NCI-H1092 treated with DMSO at 0.1 percent for 48 hours (cell line): Measurements from ENCODE around the gene POLR3C.

Experiments
- DNase-seq: peaks from one replicate; lab custom pipeline; 2025; lab: John Stamatoyannopoulos, UW

The POLR3C gene

GRCh38 chr1:145871994-145872924, 48.3 kb downstream of the POLR3C start:
- no peak for DNase-seq

- DNase-seq: no peak
Observed at GRCh38 chr1:145874646-145875045, 50.6 kb downstream of the POLR3C start.

- DNase-seq: no peak
Observed at GRCh38 chr1:145877923-145878486, 54.0 kb downstream of the POLR3C start.

- DNase-seq: no peak
Observed at GRCh38 chr1:145878724-145879123, 54.7 kb downstream of the POLR3C start.

- DNase-seq: peak; percentile 95
Observed at GRCh38 chr1:145879775-145880174, 55.8 kb downstream of the POLR3C start.

GRCh38 chr1:145884675-145885074, 60.7 kb downstream of the POLR3C start:
- DNase-seq: no peak

GRCh38 chr1:145885738-145886287, 61.8 kb downstream of the POLR3C start, which contains the start of gene ANKRD35:
Gene ANKRD35 (minus strand): TSS chr1:145885866. CDS start chr1:145885758, 108 bp downstream.
- peak; percentile 87 for DNase-seq

- DNase-seq: no peak
Observed at GRCh38 chr1:145886390-145886789, 62.4 kb downstream of the POLR3C start.

GRCh38 chr1:145886816-145887215, 62.8 kb downstream of the POLR3C start:
- no peak for DNase-seq

- DNase-seq: no peak
Observed at GRCh38 chr1:145887631-145888030, 63.6 kb downstream of the POLR3C start.

- peak; percentile 82 for DNase-seq
Observed at GRCh38 chr1:145889722-145890121, 65.7 kb downstream of the POLR3C start.

GRCh38 chr1:145891143-145891542, 67.1 kb downstream of the POLR3C start:
- peak; percentile 46 for DNase-seq

- DNase-seq: peak; percentile 98
Observed at GRCh38 chr1:145891587-145892485, 67.8 kb downstream of the POLR3C start.

GRCh38 chr1:145892486-145893087, 68.6 kb downstream of the POLR3C start:
- no peak for DNase-seq

- DNase-seq: no peak
Observed at GRCh38 chr1:145893306-145894055, 69.5 kb downstream of the POLR3C start.
